PC-3 (cell line): Measurements from ENCODE around the gene SLC38A11. TPM values are rescaled to one million over a fixed set of nuclear protein-coding genes. Genes with fewer than 3 reads are reported as not detected.
"Not testable (repeated sequence)": the region's sequence is repeated elsewhere in the genome, so short reads cannot be mapped to it uniquely, and the experiment has no call there.

Experiments
- ATAC-seq: fragments of 200-7000 bp; cut with Tn5 transposase; 2 replicates; pipeline ENCODE4 v1.9.1; 2020; ENCODE audit warnings: mild to moderate bottlenecking, moderate library complexity
- BruUV-seq: library from RNA; stranded (reverse); fragments of 400-500 nt; replicated peaks from 2 replicates; lab custom pipeline; 2021; lab: Mats Ljungman, UMichigan
- CTCF ChIA-PET: fragments of 300-600 bp; sonication (Branson Sonifier 250); formaldehyde crosslinking; loops from one replicate; lab custom pipeline; 2022; ENCODE audit warnings: antibody characterized with exemption; lab: Charles Lee
- POLR2A ChIA-PET: fragments of 300-600 bp; sonication (Branson Sonifier 250); formaldehyde crosslinking; loops from one replicate; lab custom pipeline; 2022; ENCODE audit warnings: antibody characterized with exemption; ENCODE audit not compliant: unreplicated experiment; lab: Charles Lee
- DNase-seq: peaks from one replicate; pipeline ENCODE4 v3.0.0-alpha.2; 2015
- H2AFZ ChIP-seq: fragments of 300-600 bp; sonication (generic); 2 replicates; pipeline ENCODE4 v1.6.0; 2016; ENCODE audit warnings: antibody characterized with exemption, low read length
- H3F3A ChIP-seq: fragments of 300-600 bp; sonication (generic); one replicate; pipeline ENCODE4 v1.6.0; 2017; ENCODE audit warnings: antibody characterized with exemption, low read length, control low read depth, mild to moderate bottlenecking; ENCODE audit not compliant: unreplicated experiment
- H3K27ac ChIP-seq: fragments of 300-600 bp; sonication (generic); 2 replicates; pipeline ENCODE4 v1.5.1; 2016; ENCODE audit warnings: mild to moderate bottlenecking, low read length
- H3K27me3 ChIP-seq: fragments of 300-600 bp; sonication (generic); 2 replicates; pipeline ENCODE4 v1.6.1; 2016; ENCODE audit warnings: low read length, mixed read lengths
- H3K36me3 ChIP-seq: fragments of 300-600 bp; sonication (generic); 2 replicates; pipeline ENCODE4 v1.6.1; 2016; ENCODE audit warnings: low read depth, mixed run types, low read length, mixed read lengths
- H3K4me1 ChIP-seq: fragments of 300-600 bp; sonication (generic); 2 replicates; pipeline ENCODE4 v1.5.1; 2016; ENCODE audit warnings: low read length; ENCODE audit not compliant: insufficient read depth
- H3K4me2 ChIP-seq: fragments of 300-600 bp; sonication (generic); 2 replicates; pipeline ENCODE4 v1.6.0; 2016; ENCODE audit warnings: low read length
- H3K4me3 ChIP-seq: fragments of 300-600 bp; sonication (generic); 2 replicates; pipeline ENCODE4 v1.5.1; 2016; ENCODE audit warnings: mild to moderate bottlenecking, low read length, mixed read lengths
- H3K79me2 ChIP-seq: fragments of 300-600 bp; sonication (generic); 2 replicates; pipeline ENCODE4 v1.6.1; 2017; ENCODE audit warnings: low read length, mixed read lengths
- H3K9ac ChIP-seq: fragments of 300-600 bp; sonication (generic); 2 replicates; pipeline ENCODE4 v1.6.0; 2016; ENCODE audit warnings: mild to moderate bottlenecking, low read length
- H3K9me2 ChIP-seq: fragments of 300-600 bp; sonication (generic); replicated peaks from 2 replicates; pipeline ENCODE4 v1.6.1; 2016; ENCODE audit warnings: mixed run types, low read length, mixed read lengths
- H3K9me3 ChIP-seq: fragments of 300-600 bp; sonication (generic); 2 replicates; pipeline ENCODE4 v1.6.1; 2016; ENCODE audit warnings: low read length, mixed read lengths
- H4K20me1 ChIP-seq: fragments of 300-600 bp; sonication (generic); 2 replicates; pipeline ENCODE4 v1.6.1; 2016; ENCODE audit warnings: low read length, mixed read lengths
- CTCF ChIP-seq: fragments of 300-600 bp; sonication (generic); conservative IDR thresholded peaks from 2 replicates; pipeline ENCODE4 v1.5.1; 2017; ENCODE audit warnings: antibody characterized with exemption, low read depth, mild to moderate bottlenecking, low read length
- EZH2 ChIP-seq: fragments of 300-600 bp; sonication (generic); IDR thresholded peaks from one replicate; pipeline ENCODE4 v1.6.1; 2017; ENCODE audit warnings: antibody characterized with exemption, mild to moderate bottlenecking, low read length; ENCODE audit not compliant: unreplicated experiment
- EZH2phosphoT487 ChIP-seq: fragments of 300-600 bp; sonication (generic); IDR thresholded peaks from 2 replicates; pipeline ENCODE4 v1.6.1; 2018; ENCODE audit warnings: mild to moderate bottlenecking, antibody characterized with exemption, low read length, borderline replicate concordance
- intact Hi-C: fragments of 100-400 bp; cut with micrococcal nuclease; formaldehyde crosslinking; loops from 2 replicates; pipeline ENCODE4 v1.9.0; 2023
- total RNA-seq: library from RNA; depleted of rRNA; stranded (reverse); fragments of >200 nt; gene quantifications from 2 replicates; pipeline ENCODE4 v1.2.3, GENCODE V29; 2014

The SLC38A11 gene
- total RNA-seq, 1 experiment from 2014 or later: 0.36 TPM

DNA sequence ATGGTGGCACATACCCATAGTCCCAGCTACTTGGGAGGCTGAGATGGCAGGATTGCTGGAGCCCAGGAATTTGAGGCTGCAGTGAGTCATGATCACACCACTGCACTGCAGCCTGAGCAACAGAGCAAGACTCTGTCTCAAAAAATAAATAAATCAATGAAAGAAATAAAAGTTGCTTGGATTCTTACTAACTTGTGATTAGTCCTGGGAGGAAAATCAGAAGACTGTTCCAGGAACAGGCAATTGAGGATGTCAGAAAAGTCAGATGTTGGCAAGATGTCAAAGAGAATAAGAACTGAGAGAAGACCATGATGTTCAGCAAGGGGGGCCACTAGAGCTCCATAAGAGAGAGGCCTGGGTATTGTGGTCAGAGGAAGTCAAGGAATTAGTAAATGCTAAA lies 35.6 kb upstream of the SLC38A11 start:
- ATAC-seq, H3F3A ChIP-seq, H3K9me3 ChIP-seq, H3K4me3 ChIP-seq, H3K79me2 ChIP-seq, intact Hi-C loops, BruUV-seq, H3K36me3 ChIP-seq, H3K4me2 ChIP-seq, H3K27me3 ChIP-seq, H3K9me2 ChIP-seq, H2AFZ ChIP-seq, H3K9ac ChIP-seq, POLR2A ChIA-PET, H3K4me1 ChIP-seq, H4K20me1 ChIP-seq, H3K27ac ChIP-seq: not testable (repeated sequence)
- peak; percentile 38 for DNase-seq
- CTCF ChIA-PET: interaction anchor here (0.6 kb wide), 1 partner anchor 248 kb away, joined by 3 read pairs; no protein-coding TSS in a partner anchor

GRCh38 chr2:164988805-164989204 lies 33.5 kb upstream of the SLC38A11 start:
- H3K27me3 ChIP-seq, H4K20me1 ChIP-seq, H3K27ac ChIP-seq, H3K9me2 ChIP-seq, H3K4me3 ChIP-seq, CTCF ChIA-PET, H3K9ac ChIP-seq, H3K4me2 ChIP-seq, H2AFZ ChIP-seq, intact Hi-C loops, DNase-seq, ATAC-seq, H3F3A ChIP-seq, H3K9me3 ChIP-seq, BruUV-seq, H3K36me3 ChIP-seq, H3K79me2 ChIP-seq: not testable (repeated sequence)
- POLR2A ChIA-PET: interaction anchor here (0.7 kb wide), 1 partner anchor 705 kb away, joined by 3 read pairs; no protein-coding TSS in a partner anchor
- H3K4me1 ChIP-seq: peaks cover 20% of the 10 kb centered on the region

DNA sequence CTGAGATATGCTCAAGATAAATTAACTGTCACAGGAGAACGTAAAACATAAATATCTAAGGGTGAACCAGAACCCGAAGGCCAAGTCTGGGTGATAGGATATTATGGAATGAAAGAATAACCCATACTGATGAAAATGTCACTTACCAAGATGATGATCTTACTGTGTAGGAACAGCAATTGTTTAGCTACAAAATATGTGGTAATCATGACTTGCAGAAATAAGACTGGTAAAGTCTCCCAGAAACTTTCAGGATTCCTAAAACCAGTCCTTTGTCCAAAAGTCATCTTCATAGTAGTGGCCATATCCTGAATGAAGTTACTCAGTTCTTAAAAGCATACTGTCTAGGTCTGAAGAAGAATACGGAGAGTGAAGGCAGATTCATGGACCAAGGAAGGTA lies 30.7 kb upstream of the SLC38A11 start:
- H3K27me3 ChIP-seq, H3K27ac ChIP-seq, ATAC-seq, intact Hi-C loops, POLR2A ChIA-PET, H3K9ac ChIP-seq, H3K36me3 ChIP-seq, H3K4me3 ChIP-seq, H4K20me1 ChIP-seq, BruUV-seq, DNase-seq, H3F3A ChIP-seq, CTCF ChIA-PET, H2AFZ ChIP-seq, H3K4me2 ChIP-seq, H3K79me2 ChIP-seq, H3K9me2 ChIP-seq, H3K9me3 ChIP-seq: not testable (repeated sequence)
- peaks cover 27% of the 10 kb centered on the region for H3K4me1 ChIP-seq

- no peaks in the 10 kb centered on the region for H4K20me1 ChIP-seq
- H3K27ac ChIP-seq: peak overlapping the region; percentile 46
- H3K9me2 ChIP-seq: no peaks in the 10 kb centered on the region
- ChIA-PET POLR2A (interaction anchor here (0.6 kb wide), 1 partner anchor 8 kb away, joined by 3 read pairs; no protein-coding TSS in a partner anchor), CTCF (interaction anchor here (0.6 kb wide), 1 partner anchor 9 kb away, joined by 3 read pairs; no protein-coding TSS in a partner anchor)
- H3K4me2 ChIP-seq: peak overlapping the region; percentile 44; the same call in 1 of the 2 replicates
- no peaks in the 10 kb centered on the region for H3K79me2 ChIP-seq
- H2AFZ ChIP-seq: no peak overlapping the region
- H3K9ac ChIP-seq: no peak overlapping the region
- DNase-seq (peak; percentile 86), ATAC-seq (peak; percentile 55)
- no peak overlapping the region for H3K4me3 ChIP-seq
- H3K4me1 ChIP-seq: peaks cover 42% of the 10 kb centered on the region
- peaks cover 8% of the 10 kb centered on the region for H3F3A ChIP-seq
- H3K9me3 ChIP-seq: no peaks in the 10 kb centered on the region
- no TSS peak for BruUV-seq
- intact Hi-C loops: loop anchor here (5.0 kb wide), 1 partner anchor 247 kb away; no protein-coding TSS in a partner anchor
- no peaks in the 10 kb centered on the region for H3K27me3 ChIP-seq
- TF ChIP-seq EZH2 (no peak), EZH2phosphoT487 (no peak), CTCF (no peak)
- H3K36me3 ChIP-seq: no peaks in the 10 kb centered on the region
These were observed 29.1 kb upstream of the SLC38A11 start for GRCh38 chr2:164984428-164984827.
